Liver (tissue), 9 donors: Measurements from ENCODE around the gene TMX3. TPM values are rescaled to one million over a fixed set of nuclear protein-coding genes. Genes with fewer than 3 reads are reported as not detected.

Experiments used
- DNase-seq: peaks from one replicate; pipeline ENCODE4 v3.0.0-alpha.2; 2017; ENCODE audit warnings: low spot score
- H3K27ac ChIP-seq, 2 donors: one replicate each; pipeline ENCODE4 v1.7.0; 2013; ENCODE audit warnings: inconsistent platforms in 2 of 2, low read length in 2 of 2, control low read depth in 1 of 2, low read depth in 1 of 2, mild to moderate bottlenecking in 1 of 2
- H3K27me3 ChIP-seq, 4 donors: one replicate each; pipeline versions ENCODE4 v1.6.1 to v1.7.0; 2013; ENCODE audit warnings: low read length in 3 of 4, inconsistent platforms in 1 of 4, mild to moderate bottlenecking in 1 of 4, moderate library complexity in 1 of 4; ENCODE audit not compliant: control insufficient read depth in 4 of 4, insufficient read depth in 4 of 4
- H3K36me3 ChIP-seq, 4 donors: one replicate each; pipeline versions ENCODE4 v1.6.1 to v1.7.0; 2013; ENCODE audit warnings: low read length in 3 of 4, mild to moderate bottlenecking in 3 of 4, low read depth in 1 of 4, moderate library complexity in 1 of 4; ENCODE audit not compliant: control insufficient read depth in 4 of 4, insufficient read depth in 3 of 4
- H3K4me1 ChIP-seq, 4 donors: one replicate each; pipeline versions ENCODE4 v1.6.1 to v1.7.0; 2013; ENCODE audit warnings: low read length in 3 of 4, mild to moderate bottlenecking in 3 of 4, moderate library complexity in 1 of 4; ENCODE audit not compliant: control insufficient read depth in 4 of 4, insufficient read depth in 4 of 4
- H3K4me3 ChIP-seq, 3 donors: one replicate each; pipeline versions ENCODE4 v1.6.1 to v1.7.0; 2013; ENCODE audit warnings: low read length in 3 of 3, control low read depth in 1 of 3, low read depth in 1 of 3, mild to moderate bottlenecking in 1 of 3
- H3K9ac ChIP-seq, 2 donors: one replicate each; pipeline ENCODE4 v1.7.0; 2013; ENCODE audit warnings: low read length in 2 of 2, mild to moderate bottlenecking in 2 of 2, moderate library complexity in 2 of 2, control low read depth in 1 of 2, low read depth in 1 of 2
- H3K9me3 ChIP-seq, 4 donors: one replicate each; pipeline versions ENCODE4 v1.6.1 to v1.7.0; 2013; ENCODE audit warnings: low read length in 3 of 4; ENCODE audit not compliant: control insufficient read depth in 4 of 4
- EGR1 ChIP-seq, 2 donors: IDR thresholded peaks; 2 replicates each; pipeline ENCODE4 v1.6.1; 2016 to 2018; ENCODE audit warnings: antibody characterized with exemption in 2 of 2, low read depth in 2 of 2
- FOXA1 ChIP-seq: IDR thresholded peaks from 2 replicates; pipeline ENCODE4 v1.6.1; 2016; ENCODE audit warnings: antibody characterized with exemption
- FOXA2 ChIP-seq: IDR thresholded peaks from 2 replicates; pipeline ENCODE4 v1.6.1; 2016; ENCODE audit warnings: antibody characterized with exemption
- GABPA ChIP-seq, 2 donors: IDR thresholded peaks in 1 of 2; conservative IDR thresholded peaks in 1 of 2; 2 replicates each; pipeline ENCODE4 v1.6.1; 2016; ENCODE audit warnings: antibody characterized with exemption in 2 of 2, mild to moderate bottlenecking in 1 of 2, moderate library complexity in 1 of 2
- HNF4A ChIP-seq, 2 donors: conservative IDR thresholded peaks; 2 replicates each; pipeline ENCODE4 v1.6.1; 2016; ENCODE audit warnings: antibody characterized with exemption in 2 of 2, mild to moderate bottlenecking in 2 of 2
- HNF4G ChIP-seq: IDR thresholded peaks from 2 replicates; pipeline ENCODE4 v1.6.1; 2016; ENCODE audit warnings: antibody characterized with exemption
- JUND ChIP-seq, 2 donors: IDR thresholded peaks; 2 replicates each; pipeline ENCODE4 v1.6.1; 2016; ENCODE audit warnings: antibody characterized with exemption in 2 of 2
- NR2F2 ChIP-seq: IDR thresholded peaks from 2 replicates; pipeline ENCODE4 v1.6.1; 2016; ENCODE audit warnings: antibody characterized with exemption
- RAD21 ChIP-seq, 2 donors: IDR thresholded peaks; 2 replicates each; pipeline ENCODE4 v1.6.1; 2016; ENCODE audit warnings: antibody characterized with exemption in 2 of 2, mild to moderate bottlenecking in 2 of 2
- RXRA ChIP-seq, 2 donors: IDR thresholded peaks; 2 replicates each; pipeline ENCODE4 v1.6.1; 2017 to 2018; ENCODE audit warnings: antibody characterized with exemption in 2 of 2, mild to moderate bottlenecking in 1 of 2
- SP1 ChIP-seq: IDR thresholded peaks from 2 replicates; pipeline ENCODE4 v1.6.1; 2018; ENCODE audit warnings: antibody characterized with exemption, mild to moderate bottlenecking
- TAF1 ChIP-seq: conservative IDR thresholded peaks from 2 replicates; pipeline ENCODE4 v1.6.1; 2016; ENCODE audit warnings: antibody characterized with exemption, mild to moderate bottlenecking
- YY1 ChIP-seq: IDR thresholded peaks from 2 replicates; pipeline ENCODE4 v1.6.1; 2016; ENCODE audit warnings: antibody characterized with exemption, mild to moderate bottlenecking
- WGBS: extraction: QIAGEN DNeasy Blood & Tissue Kit; methylation state at CpG from one replicate; pipeline ENCODE4 v1.1.7; 2013; 5-methylcytosine and 5-hydroxymethylcytosine counted together
- polyA plus RNA-seq, 2 donors: library from polyadenylated mRNA; stranded (reverse) in 1 of 2; unstranded in 1 of 2; fragments of 200-250 nt in 1 of 2; fragments of >200 nt in 1 of 2; fragmentation: Nextera tagmentation in 1 of 2; extraction: Ambion mirVana in 1 of 2; gene quantifications; one replicate each; pipeline versions ENCODE4 v1.2.1 to v1.2.3, GENCODE V29; 2013 to 2015
- total RNA-seq, 2 donors: library from RNA; depleted of rRNA; stranded (reverse); fragments of >200 nt; gene quantifications; one replicate each; pipeline ENCODE4 v1.2.3, GENCODE V29; 2014
- TF ChIP-seq, protein P1 (sequence below): IDR thresholded peaks from 2 replicates; pipeline ENCODE4 v1.6.1; 2016; ENCODE audit warnings: antibody characterized with exemption
- TF ChIP-seq, protein P2 (sequence below): IDR thresholded peaks from 2 replicates; pipeline ENCODE4 v1.6.1; 2016; ENCODE audit warnings: antibody characterized with exemption, mild to moderate bottlenecking
- TF ChIP-seq, protein P3 (sequence below): fragments of 150-350 bp; IDR thresholded peaks from 2 replicates; pipeline ENCODE4 v1.5.1; 2017; ENCODE audit warnings: improper control_type of control experiment, low read depth, low read length; ENCODE audit not compliant: missing input control
- TF ChIP-seq, protein P4 (sequence below): IDR thresholded peaks from 2 replicates; pipeline ENCODE4 v1.6.1; 2016; ENCODE audit warnings: antibody characterized with exemption
- TF ChIP-seq, protein P5 (sequence below): IDR thresholded peaks from 2 replicates; pipeline ENCODE4 v1.6.1; 2016; ENCODE audit warnings: antibody characterized with exemption
- donor health status: healthy.
- donor health status: healthy.
- donor health status: healthy.
- donor health status: healthy.
- donor health status: healthy.

TMX3 gene, protein sequence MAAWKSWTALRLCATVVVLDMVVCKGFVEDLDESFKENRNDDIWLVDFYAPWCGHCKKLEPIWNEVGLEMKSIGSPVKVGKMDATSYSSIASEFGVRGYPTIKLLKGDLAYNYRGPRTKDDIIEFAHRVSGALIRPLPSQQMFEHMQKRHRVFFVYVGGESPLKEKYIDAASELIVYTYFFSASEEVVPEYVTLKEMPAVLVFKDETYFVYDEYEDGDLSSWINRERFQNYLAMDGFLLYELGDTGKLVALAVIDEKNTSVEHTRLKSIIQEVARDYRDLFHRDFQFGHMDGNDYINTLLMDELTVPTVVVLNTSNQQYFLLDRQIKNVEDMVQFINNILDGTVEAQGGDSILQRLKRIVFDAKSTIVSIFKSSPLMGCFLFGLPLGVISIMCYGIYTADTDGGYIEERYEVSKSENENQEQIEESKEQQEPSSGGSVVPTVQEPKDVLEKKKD
- total RNA-seq (10 to 100 TPM; 16.8 to 38.6 TPM), polyA plus RNA-seq (10 to 100 TPM in 1 of 2 donors, 1 to 10 TPM in 1; 9.0 to 23.7 TPM)

DNA sequence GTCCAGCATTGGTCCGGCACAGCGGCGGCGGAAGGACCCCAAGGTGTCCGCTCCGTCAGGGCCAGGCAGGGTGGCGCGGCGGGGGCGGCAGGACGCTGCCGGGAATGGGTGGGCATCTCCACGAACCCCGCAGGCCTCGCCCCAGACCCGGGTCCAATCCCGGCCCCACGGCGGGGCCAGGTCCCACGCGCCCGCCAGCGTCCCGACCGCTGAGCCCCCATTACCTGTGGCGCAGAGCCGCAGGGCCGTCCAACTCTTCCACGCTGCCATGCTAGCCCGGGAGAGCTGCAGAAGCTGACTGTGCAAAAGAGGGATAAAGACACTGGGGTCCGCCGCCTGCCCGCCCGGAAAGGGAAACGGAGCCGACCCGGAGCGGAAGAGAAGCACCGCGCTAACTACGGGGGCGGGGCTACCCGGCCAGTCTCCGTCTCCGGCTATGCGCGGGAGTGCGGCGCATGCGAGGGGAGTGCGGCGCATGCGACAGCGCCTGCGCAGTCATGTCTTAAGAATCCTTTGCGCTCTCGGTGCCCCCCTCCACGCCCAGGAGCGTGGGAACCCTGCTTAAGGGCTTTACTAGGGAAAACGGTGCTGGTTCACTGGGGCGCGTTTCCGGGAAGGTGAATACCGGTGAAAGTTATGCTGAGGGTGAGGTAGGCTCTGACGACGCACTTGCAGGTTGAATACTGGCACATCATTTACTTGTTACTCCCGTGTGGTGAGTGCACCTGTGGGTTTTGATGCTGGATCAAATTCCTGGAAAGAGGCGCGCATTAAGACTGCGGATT, at the start of gene TMX3:
TMX3 (minus strand) TSS at position 397 of the 785 bp plus-strand sequence; CDS start at position 270, 127 bp downstream.
- TF ChIP-seq GABPA (IDR thresholded peaks at IDR 0.05 in 1 of 2, conservative IDR thresholded peaks at IDR 0.05 in 1 of 2) (peak; percentile 80 to 94), FOXA2 (no peak), YY1 (peak; percentile 79), HNF4A (conservative IDR thresholded peaks at IDR 0.05) (peak in 1 of 2 donors; percentile 23), JUND (IDR thresholded peaks at IDR 0.05) (no peak), TAF1 (peak; percentile 11), RAD21 (IDR thresholded peaks at IDR 0.05) (peak in 1 of 2 donors; percentile 25), FOXA1 (peak; percentile 11), RXRA (IDR thresholded peaks at IDR 0.05) (peak in 1 of 2 donors; percentile 16), EGR1 (IDR thresholded peaks at IDR 0.05; ENCODE audit: low read depth in 2 of 2) (peak; percentile 24 to 66), NR2F2 (no peak), HNF4G (no peak), SP1 (peak; percentile 40)
- TF ChIP-seq, protein P1, sequence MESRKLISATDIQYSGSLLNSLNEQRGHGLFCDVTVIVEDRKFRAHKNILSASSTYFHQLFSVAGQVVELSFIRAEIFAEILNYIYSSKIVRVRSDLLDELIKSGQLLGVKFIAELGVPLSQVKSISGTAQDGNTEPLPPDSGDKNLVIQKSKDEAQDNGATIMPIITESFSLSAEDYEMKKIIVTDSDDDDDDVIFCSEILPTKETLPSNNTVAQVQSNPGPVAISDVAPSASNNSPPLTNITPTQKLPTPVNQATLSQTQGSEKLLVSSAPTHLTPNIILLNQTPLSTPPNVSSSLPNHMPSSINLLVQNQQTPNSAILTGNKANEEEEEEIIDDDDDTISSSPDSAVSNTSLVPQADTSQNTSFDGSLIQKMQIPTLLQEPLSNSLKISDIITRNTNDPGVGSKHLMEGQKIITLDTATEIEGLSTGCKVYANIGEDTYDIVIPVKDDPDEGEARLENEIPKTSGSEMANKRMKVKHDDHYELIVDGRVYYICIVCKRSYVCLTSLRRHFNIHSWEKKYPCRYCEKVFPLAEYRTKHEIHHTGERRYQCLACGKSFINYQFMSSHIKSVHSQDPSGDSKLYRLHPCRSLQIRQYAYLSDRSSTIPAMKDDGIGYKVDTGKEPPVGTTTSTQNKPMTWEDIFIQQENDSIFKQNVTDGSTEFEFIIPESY, result peak; percentile 73
- TF ChIP-seq, protein P2, sequence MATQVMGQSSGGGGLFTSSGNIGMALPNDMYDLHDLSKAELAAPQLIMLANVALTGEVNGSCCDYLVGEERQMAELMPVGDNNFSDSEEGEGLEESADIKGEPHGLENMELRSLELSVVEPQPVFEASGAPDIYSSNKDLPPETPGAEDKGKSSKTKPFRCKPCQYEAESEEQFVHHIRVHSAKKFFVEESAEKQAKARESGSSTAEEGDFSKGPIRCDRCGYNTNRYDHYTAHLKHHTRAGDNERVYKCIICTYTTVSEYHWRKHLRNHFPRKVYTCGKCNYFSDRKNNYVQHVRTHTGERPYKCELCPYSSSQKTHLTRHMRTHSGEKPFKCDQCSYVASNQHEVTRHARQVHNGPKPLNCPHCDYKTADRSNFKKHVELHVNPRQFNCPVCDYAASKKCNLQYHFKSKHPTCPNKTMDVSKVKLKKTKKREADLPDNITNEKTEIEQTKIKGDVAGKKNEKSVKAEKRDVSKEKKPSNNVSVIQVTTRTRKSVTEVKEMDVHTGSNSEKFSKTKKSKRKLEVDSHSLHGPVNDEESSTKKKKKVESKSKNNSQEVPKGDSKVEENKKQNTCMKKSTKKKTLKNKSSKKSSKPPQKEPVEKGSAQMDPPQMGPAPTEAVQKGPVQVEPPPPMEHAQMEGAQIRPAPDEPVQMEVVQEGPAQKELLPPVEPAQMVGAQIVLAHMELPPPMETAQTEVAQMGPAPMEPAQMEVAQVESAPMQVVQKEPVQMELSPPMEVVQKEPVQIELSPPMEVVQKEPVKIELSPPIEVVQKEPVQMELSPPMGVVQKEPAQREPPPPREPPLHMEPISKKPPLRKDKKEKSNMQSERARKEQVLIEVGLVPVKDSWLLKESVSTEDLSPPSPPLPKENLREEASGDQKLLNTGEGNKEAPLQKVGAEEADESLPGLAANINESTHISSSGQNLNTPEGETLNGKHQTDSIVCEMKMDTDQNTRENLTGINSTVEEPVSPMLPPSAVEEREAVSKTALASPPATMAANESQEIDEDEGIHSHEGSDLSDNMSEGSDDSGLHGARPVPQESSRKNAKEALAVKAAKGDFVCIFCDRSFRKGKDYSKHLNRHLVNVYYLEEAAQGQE, result peak; percentile 47
- TF ChIP-seq, protein P3, sequence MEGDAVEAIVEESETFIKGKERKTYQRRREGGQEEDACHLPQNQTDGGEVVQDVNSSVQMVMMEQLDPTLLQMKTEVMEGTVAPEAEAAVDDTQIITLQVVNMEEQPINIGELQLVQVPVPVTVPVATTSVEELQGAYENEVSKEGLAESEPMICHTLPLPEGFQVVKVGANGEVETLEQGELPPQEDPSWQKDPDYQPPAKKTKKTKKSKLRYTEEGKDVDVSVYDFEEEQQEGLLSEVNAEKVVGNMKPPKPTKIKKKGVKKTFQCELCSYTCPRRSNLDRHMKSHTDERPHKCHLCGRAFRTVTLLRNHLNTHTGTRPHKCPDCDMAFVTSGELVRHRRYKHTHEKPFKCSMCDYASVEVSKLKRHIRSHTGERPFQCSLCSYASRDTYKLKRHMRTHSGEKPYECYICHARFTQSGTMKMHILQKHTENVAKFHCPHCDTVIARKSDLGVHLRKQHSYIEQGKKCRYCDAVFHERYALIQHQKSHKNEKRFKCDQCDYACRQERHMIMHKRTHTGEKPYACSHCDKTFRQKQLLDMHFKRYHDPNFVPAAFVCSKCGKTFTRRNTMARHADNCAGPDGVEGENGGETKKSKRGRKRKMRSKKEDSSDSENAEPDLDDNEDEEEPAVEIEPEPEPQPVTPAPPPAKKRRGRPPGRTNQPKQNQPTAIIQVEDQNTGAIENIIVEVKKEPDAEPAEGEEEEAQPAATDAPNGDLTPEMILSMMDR, result no peak
- TF ChIP-seq, protein P4, sequence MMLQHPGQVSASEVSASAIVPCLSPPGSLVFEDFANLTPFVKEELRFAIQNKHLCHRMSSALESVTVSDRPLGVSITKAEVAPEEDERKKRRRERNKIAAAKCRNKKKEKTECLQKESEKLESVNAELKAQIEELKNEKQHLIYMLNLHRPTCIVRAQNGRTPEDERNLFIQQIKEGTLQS, result no peak
- TF ChIP-seq, protein P5, sequence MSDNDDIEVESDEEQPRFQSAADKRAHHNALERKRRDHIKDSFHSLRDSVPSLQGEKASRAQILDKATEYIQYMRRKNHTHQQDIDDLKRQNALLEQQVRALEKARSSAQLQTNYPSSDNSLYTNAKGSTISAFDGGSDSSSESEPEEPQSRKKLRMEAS, result peak; percentile 86
- peaks cover 3 to 18% (median 7%) of the 10 kb centered on the region in 4 donors for H3K4me1 ChIP-seq
- DNase-seq, result peak; percentile 85
- peak within 1 kb of the TSS; percentile 84 to 97 (median 94) for H3K4me3 ChIP-seq
- no peaks in the 10 kb centered on the region for H3K9me3 ChIP-seq
- H3K36me3 ChIP-seq, result peaks cover 3 to 25% (median 15%) of the 10 kb centered on the region in 4 donors
- H3K27ac ChIP-seq, result peak within 1 kb of the TSS; percentile 53 to 70
- under 1% methylated on average over 70 of the region's 70 CpGs for WGBS
- no peaks in the 10 kb centered on the region for H3K27me3 ChIP-seq
- peak within 1 kb of the TSS; percentile 59 to 78 for H3K9ac ChIP-seq
